Thymus (tissue), 11 donors: Measurements from ENCODE around the gene DNPEP. TPM values are rescaled to one million over a fixed set of nuclear protein-coding genes. Genes with fewer than 3 reads are reported as not detected.

Experiments
- DNase-seq, 9 donors: peaks; one replicate each; pipeline ENCODE4 v3.0.0-alpha.2; 2013; ENCODE audit warnings: low spot score in 9 of 9, low read depth in 6 of 9, missing footprints in 1 of 9
- H3K27ac ChIP-seq, 2 donors: one replicate each; pipeline ENCODE4 v1.5.1; 2013; ENCODE audit warnings: control low read depth in 1 of 2, low read depth in 1 of 2, low read length in 1 of 2, mild to moderate bottlenecking in 1 of 2, moderate library complexity in 1 of 2
- H3K27me3 ChIP-seq, 2 donors: one replicate each; pipeline ENCODE4 v1.5.1; 2013; ENCODE audit warnings: low read length in 1 of 2; ENCODE audit not compliant: control insufficient read depth in 2 of 2, insufficient read depth in 1 of 2
- H3K36me3 ChIP-seq, 2 donors: one replicate each; pipeline ENCODE4 v1.5.1; 2013; ENCODE audit warnings: low read length in 1 of 2, mild to moderate bottlenecking in 1 of 2, moderate library complexity in 1 of 2; ENCODE audit not compliant: control insufficient read depth in 2 of 2, insufficient read depth in 2 of 2
- H3K4me1 ChIP-seq, 2 donors: one replicate each; pipeline ENCODE4 v1.5.1; 2013; ENCODE audit warnings: low read length in 2 of 2; ENCODE audit not compliant: control insufficient read depth in 2 of 2, insufficient read depth in 2 of 2
- H3K4me3 ChIP-seq, 2 donors: one replicate each; pipeline ENCODE4 v1.5.1; 2013; ENCODE audit warnings: low read length in 2 of 2, control low read depth in 1 of 2, mild to moderate bottlenecking in 1 of 2
- H3K9me3 ChIP-seq, 2 donors: one replicate each; pipeline ENCODE4 v1.5.1; 2013; ENCODE audit warnings: low read length in 1 of 2, mild to moderate bottlenecking in 1 of 2; ENCODE audit not compliant: control insufficient read depth in 2 of 2, insufficient read depth in 1 of 2
- WGBS: extraction: QIAGEN DNeasy Blood & Tissue Kit; methylation state at CpG from one replicate; pipeline ENCODE4 v1.1.7; 2013; 5-methylcytosine and 5-hydroxymethylcytosine counted together
- polyA plus RNA-seq: library from polyadenylated mRNA; stranded (reverse); fragments of 200-250 nt; gene quantifications from one replicate; pipeline ENCODE4 v1.2.3, GENCODE V29; 2013
- total RNA-seq: library from RNA; stranded (reverse); fragments of 120-200 nt; gene quantifications from one replicate; pipeline ENCODE4 v1.2.4, GENCODE V29; 2013
- donor health status: healthy.

Gene DNPEP
- total and polyA plus RNA-seq, 2 donors = 33.6 to 105 TPM

DNA sequence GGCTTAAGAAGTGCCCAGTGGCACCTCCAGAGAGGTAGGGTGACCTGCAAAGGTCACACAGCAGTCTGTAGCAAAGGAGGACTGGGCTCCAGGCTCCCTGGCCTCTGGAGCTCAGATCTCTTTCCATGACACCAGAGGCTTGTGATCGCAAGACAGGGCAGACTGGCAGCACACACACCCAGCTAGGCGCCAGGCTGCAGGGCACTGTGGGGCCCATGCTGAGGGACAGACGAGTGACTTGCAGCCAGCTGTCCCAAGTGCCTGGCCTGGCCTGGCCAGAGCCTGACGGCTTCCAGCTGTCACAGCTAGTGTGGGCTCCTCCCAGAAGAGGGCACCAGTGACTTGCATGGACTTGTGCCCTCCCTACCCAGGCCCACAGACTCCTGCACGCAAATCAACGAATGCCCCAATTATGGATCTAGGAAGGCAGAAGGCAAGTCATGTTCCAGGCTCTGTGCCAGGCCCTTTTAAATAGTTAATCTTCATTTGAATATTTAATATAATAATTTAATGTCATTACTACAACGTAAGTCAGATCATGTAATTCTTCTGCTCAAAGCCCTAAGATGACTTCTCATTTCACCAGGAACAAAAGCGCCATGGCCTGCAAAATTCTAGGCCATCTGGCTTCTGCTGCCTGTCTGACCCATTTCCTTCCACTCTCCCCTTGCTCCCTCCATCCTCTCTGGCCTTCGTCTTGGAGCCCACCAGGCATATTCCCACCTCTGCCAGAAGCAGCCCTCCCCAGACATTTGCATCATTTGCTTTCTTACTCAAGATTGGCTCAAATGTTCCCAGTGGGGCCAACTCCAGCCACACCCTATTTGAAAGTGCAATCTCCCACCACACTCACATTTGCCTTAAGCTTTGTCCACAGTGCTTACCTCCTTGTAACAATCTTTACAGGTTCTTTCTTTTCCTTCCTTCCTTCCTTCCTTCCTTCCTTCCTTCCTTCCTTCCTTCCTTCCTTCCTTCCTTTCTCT is 43.2 kb upstream of the DNPEP start:
- peaks cover 20 to 70% of the 10 kb centered on the region in 2 donors for H3K27me3 ChIP-seq
- peaks cover 0 to 2% of the 10 kb centered on the region in 2 donors for H3K4me1 ChIP-seq
- no peaks in the 10 kb centered on the region for H3K9me3 ChIP-seq
- H3K36me3 ChIP-seq = no peaks in the 10 kb centered on the region
- no peak overlapping the region for H3K27ac ChIP-seq
- H3K4me3 ChIP-seq = no peak overlapping the region
- DNase-seq = no peak
- WGBS = 83% methylated on average over 9 of the region's 9 CpGs

DNA sequence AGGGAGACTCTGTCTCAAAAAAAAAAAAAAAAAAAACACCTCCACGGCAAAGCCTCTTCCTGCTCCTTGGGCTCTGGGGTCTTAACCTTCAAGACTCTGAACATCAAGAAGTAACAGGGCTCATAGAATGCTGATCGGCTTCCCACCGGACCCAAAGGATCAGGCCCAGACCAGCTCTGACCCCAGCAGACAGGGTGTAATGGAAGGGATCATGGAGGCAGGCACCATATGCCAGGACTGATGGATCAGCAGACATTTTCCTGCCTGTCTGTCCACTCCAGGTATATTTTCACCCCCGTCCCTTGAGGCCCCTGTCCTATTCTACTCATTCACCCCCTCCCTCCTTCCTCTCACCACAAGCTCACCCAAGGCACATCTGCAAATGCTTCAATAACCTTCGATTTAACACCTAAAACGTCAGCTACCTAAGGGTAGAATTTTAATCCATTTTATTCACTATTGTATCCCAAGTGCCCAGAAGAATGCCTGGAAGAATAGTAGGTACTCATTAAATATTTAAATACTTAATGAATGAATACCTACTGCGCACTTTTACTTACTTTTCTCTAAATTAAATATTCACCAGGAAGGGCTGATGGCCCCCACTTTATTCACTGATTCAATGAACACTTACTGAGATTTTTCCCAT is 42.4 kb upstream of the DNPEP start:
- no peak overlapping the region for H3K27ac ChIP-seq
- no peak overlapping the region for H3K4me3 ChIP-seq
- H3K36me3 ChIP-seq = no peaks in the 10 kb centered on the region
- peaks cover 11 to 68% of the 10 kb centered on the region in 2 donors for H3K27me3 ChIP-seq
- no peak for DNase-seq
- no peaks in the 10 kb centered on the region for H3K9me3 ChIP-seq
- 94% methylated on average over 7 of the region's 7 CpGs for WGBS
- H3K4me1 ChIP-seq = peaks cover 0 to 2% of the 10 kb centered on the region in 2 donors

DNA sequence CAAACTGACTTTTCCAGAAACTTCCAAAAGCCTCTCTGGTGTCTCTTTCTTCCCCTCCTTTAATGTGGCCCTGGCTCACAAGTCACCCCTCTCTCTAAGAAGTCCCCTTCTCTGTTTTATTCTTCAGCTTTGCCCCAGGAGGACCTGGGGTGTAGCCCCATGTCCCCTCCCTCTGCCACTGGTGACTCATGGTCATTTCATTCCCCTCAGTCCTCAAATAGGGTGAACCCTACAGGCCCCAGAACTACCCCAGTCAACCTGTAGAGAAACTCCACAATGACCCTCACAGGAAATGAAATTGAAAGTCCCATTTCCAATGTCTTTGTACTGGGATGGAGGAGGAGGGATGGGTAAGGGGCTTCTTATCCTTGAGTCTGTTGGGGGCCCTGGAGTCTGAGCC is 40.8 kb upstream of the DNPEP start:
- Histone ChIP-seq H3K27ac (no peak overlapping the region), H3K27me3 (peaks cover 2 to 60% of the 10 kb centered on the region in 2 donors), H3K9me3 (no peaks in the 10 kb centered on the region), H3K36me3 (no peaks in the 10 kb centered on the region), H3K4me3 (no peak overlapping the region), H3K4me1 (no peaks in the 10 kb centered on the region)
- no peak for DNase-seq

DNA sequence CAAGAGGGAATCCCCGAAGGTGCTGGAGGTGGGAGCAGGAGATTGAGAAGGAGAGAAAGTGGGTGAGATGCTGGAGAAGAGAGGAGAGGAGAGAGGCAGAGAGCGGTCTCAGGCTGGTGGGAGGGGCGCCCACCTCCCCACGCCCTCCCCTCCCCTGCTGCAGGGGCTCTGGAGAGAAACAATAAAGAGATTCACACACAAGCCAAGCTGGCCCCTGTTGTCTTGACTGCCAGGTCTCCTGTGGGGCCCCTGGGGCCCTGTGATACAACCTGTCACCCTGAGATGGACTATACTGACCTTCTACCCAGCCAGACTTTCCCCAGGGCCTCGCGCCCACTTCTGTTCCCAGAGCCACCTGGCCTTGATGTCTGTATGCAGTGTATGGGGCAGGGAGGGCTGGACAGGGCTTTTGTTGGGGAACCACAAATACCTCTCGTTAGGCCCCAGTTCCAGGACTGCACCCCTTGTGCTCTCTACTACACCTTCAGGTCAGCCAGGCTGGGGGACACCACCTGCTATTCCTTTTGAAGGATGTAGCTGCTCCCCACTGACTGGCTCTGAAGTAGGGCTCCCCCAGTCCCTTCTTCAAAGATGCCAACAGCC is 38.9 kb upstream of the DNPEP start:
- Histone ChIP-seq H3K36me3 (no peaks in the 10 kb centered on the region), H3K9me3 (no peaks in the 10 kb centered on the region), H3K4me3 (no peak overlapping the region), H3K27me3 (peaks cover 0 to 46% of the 10 kb centered on the region in 2 donors), H3K27ac (no peak overlapping the region), H3K4me1 (no peaks in the 10 kb centered on the region)
- WGBS = 95% methylated on average over 7 of the region's 7 CpGs
- no peak for DNase-seq

DNA sequence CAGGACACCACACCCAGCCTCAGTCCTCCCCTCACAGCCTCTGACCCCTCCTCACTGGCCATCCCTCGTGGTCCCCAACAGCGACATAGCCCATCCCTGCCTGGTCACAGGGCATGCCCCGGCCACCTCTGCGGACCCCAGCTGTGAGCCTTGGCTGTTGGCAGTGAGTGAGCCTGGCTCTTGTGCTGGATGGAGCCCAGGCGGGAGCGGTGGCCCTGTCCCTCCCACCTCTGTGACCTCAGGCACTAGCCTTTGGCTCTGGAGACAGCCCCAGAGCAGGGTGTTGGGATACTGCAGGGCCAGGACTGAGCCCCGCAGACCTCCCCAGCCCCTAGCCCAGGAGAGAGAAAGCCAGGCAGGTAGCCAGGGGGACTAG is 38.3 kb upstream of the DNPEP start:
- no peaks in the 10 kb centered on the region for H3K9me3 ChIP-seq
- no peak overlapping the region for H3K4me3 ChIP-seq
- no peak overlapping the region for H3K27ac ChIP-seq
- WGBS = 92% methylated on average over 7 of the region's 7 CpGs
- peaks cover 0 to 47% of the 10 kb centered on the region in 2 donors for H3K27me3 ChIP-seq
- H3K4me1 ChIP-seq = no peaks in the 10 kb centered on the region
- no peaks in the 10 kb centered on the region for H3K36me3 ChIP-seq
- no peak for DNase-seq

DNA sequence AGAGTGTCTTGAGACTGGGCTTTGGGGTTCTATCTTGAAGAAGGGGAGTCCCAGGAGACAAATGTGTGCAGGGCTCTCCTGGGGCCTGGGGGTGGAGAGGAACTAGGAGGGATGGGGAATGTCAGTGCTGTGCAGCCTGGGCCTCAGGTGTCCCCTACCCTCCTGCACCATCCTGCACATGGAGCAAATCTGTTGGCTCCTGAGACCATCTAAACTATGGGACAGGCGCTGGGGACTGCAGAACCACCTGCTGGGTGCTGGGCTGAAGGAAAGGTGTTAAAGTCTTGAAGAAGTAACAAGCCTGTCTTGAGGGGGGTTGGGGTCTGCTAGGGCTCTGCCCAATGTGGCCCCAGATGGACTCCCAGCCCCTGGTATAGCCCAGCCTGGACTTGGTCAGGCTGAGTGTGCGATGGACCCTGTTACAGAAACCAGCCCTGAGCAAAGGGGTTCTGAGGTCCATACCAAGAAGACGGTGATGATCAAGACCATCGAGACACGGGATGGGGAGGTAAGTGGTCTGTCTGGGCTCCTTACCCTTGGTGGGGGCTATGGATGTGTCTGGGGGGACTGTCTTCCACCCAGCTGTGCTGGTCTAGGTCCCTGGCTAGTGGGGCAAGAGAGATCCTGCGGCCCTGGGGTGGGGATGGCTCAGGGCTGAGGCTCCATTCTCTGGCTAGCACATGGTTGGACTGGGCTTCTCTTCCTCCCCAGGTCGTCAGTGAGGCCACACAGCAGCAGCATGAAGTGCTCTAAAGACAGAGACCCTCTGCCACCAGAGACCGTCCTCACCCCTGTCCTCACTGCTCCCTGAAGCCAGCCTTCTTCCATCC is 37.7 kb upstream of the DNPEP start:
- Histone ChIP-seq H3K4me1 (no peaks in the 10 kb centered on the region), H3K36me3 (no peaks in the 10 kb centered on the region), H3K27me3 (peaks cover 0 to 49% of the 10 kb centered on the region in 2 donors), H3K4me3 (no peak overlapping the region), H3K9me3 (no peaks in the 10 kb centered on the region), H3K27ac (no peak overlapping the region)
- DNase-seq = no peak
- WGBS = 90% methylated on average over 8 of the region's 8 CpGs

DNA sequence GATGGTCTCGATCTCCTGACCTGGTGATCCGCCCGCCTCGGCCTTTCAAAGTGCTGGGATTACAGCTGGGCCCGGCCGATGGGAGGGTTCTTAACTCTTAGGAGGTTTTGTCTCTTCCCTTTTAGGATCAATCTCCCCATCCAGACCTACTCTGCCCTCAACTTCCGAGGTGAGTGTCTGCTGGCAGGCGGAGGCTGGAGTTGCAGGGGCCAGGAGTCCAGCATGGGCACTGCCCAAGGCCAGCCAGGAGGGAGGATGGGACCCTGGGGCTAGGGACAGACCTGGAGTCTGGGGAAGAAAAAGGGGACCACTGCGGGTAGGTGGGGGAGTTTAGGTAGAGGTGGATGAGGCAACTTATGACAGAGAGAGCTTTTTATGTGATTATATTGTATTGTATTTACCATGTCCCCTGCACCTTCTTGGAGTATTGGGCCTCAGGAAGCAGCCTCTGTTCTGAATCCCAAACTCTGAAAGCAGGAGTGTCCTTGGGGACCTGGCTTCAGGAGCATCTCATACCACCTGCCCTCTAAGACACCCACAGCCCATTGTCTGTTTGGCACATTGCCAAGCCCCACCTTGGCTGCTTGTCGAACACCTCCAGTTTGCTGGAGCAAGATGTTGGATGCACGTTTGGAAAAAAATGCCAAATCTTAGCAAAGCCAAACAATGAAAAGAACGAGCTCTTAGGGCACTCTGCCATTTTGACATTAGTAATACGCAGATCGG is 36.1 kb upstream of the DNPEP start:
- Histone ChIP-seq H3K4me3 (no peak overlapping the region), H3K4me1 (no peaks in the 10 kb centered on the region), H3K36me3 (no peaks in the 10 kb centered on the region), H3K27me3 (peaks cover 11 to 61% of the 10 kb centered on the region in 2 donors), H3K27ac (no peak overlapping the region), H3K9me3 (no peaks in the 10 kb centered on the region)
- 92% methylated on average over 14 of the region's 14 CpGs for whole genome bisulfite sequencing
- no peak for DNase-seq

DNA sequence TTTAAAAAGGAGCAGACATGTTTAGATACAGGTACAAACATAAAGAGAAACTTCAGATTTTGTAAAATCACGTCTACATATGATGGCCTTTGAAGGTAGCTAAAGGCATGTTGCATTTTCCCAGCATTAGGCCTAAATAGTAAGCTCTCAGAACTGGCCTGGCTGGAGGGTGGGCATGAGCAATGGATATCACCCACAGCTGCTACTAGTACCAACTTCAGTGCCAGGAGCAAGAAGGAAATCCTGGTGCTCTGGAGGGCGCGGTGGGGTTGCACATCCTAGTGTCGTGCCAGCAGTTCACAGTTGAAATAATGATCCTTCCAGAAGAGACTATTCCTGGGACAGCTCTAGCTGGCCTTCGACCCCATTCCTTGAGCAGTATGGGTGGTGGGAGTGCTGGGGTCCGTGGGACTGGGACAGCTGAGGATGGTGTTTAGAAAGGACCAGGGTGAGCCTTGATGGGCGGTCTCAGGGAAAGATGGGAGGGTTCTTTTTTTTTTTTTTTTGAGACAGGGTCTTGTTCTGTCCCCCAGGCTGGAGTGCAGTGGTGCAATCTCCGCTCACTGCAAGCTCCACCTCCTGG is 35.3 kb upstream of the DNPEP start:
- Histone ChIP-seq H3K36me3 (no peaks in the 10 kb centered on the region), H3K9me3 (no peaks in the 10 kb centered on the region), H3K27ac (no peak overlapping the region), H3K4me1 (no peaks in the 10 kb centered on the region), H3K4me3 (no peak overlapping the region), H3K27me3 (peaks cover 18 to 64% of the 10 kb centered on the region in 2 donors)
- DNase-seq = no peak
- WGBS = 96% methylated on average over 8 of the region's 8 CpGs
